Stomach (tissue), 9 donors: ENCODE data around the gene SOX6. TPM values are rescaled to one million over a fixed set of nuclear protein-coding genes. Genes with fewer than 3 reads are reported as not detected.

Experiments
- DNase-seq, 2 donors: peaks; one replicate each; pipeline versions ENCODE4 v3.0.0 to v3.0.0-alpha.2; 2013 to 2019
- H3K27ac ChIP-seq, 5 donors: fragments of 200-600 bp in 4 of 5; sonication (generic) in 4 of 5; one replicate each; pipeline ENCODE4 v1.5.1; 2013 to 2019; ENCODE audit warnings: mild to moderate bottlenecking in 1 of 5, moderate library complexity in 1 of 5
- H3K27me3 ChIP-seq, 3 donors: fragments of 200-600 bp; sonication (generic); one replicate each; pipeline ENCODE4 v1.5.1; 2017 to 2019; ENCODE audit warnings: mixed run types in 1 of 3
- H3K36me3 ChIP-seq, 4 donors: fragments of 200-600 bp; sonication (generic); 1 replicate in 3 of 4; 2 replicates in 1 of 4; pipeline ENCODE4 v1.5.1; 2016 to 2019
- H3K4me1 ChIP-seq, 4 donors: fragments of 200-600 bp; sonication (generic); one replicate each; pipeline ENCODE4 v1.5.1; 2016 to 2019
- H3K4me3 ChIP-seq, 4 donors: fragments of 200-600 bp; sonication (generic) in 3 of 4; one replicate each; pipeline ENCODE4 v1.5.1; 2016 to 2019; ENCODE audit warnings: mild to moderate bottlenecking in 1 of 4
- H3K9me3 ChIP-seq, 4 donors: fragments of 200-600 bp; sonication (generic); one replicate each; pipeline ENCODE4 v1.5.1; 2016 to 2019
- CTCF ChIP-seq, 7 experiments: fragments of 450-650 bp in 4 of 7; fragments of 200-600 bp in 3 of 7; sonication (generic) in 3 of 7; IDR thresholded peaks; one replicate each; pipeline ENCODE4 v1.5.1; 2016 to 2019; ENCODE audit warnings: antibody characterized with exemption in 7 of 7, control low read depth in 2 of 7, mild to moderate bottlenecking in 1 of 7
- EP300 ChIP-seq: sonication (generic); formaldehyde crosslinking; IDR thresholded peaks from one replicate; pipeline ENCODE4 v1.6.1; 2017; ENCODE audit warnings: antibody characterized with exemption
- POLR2A ChIP-seq, 4 donors: fragments of 450-650 bp; IDR thresholded peaks; one replicate each; pipeline ENCODE4 v1.6.1; 2016; ENCODE audit warnings: antibody characterized with exemption in 4 of 4, control low read depth in 2 of 4, mild to moderate bottlenecking in 1 of 4, moderate library complexity in 1 of 4
- POLR2AphosphoS5 ChIP-seq, 3 donors: sonication (generic); formaldehyde crosslinking; IDR thresholded peaks; one replicate each; pipeline ENCODE4 v1.6.1; 2016; ENCODE audit warnings: antibody characterized with exemption in 3 of 3
- WGBS, 5 donors: extraction: QIAGEN DNeasy Blood & Tissue Kit in 3 of 5; methylation state at CpG; one replicate each; pipeline versions ENCODE4 v1.1.5 to v1.1.7; 2013 to 2018; 5-methylcytosine and 5-hydroxymethylcytosine counted together
- intact Hi-C: fragments of 100-400 bp; cut with DNase I; formaldehyde crosslinking; loops from one replicate; pipeline ENCODE4 v1.15.1; 2023; ENCODE audit warnings: low total_unique reads
- polyA plus RNA-seq, 3 donors: library from polyadenylated mRNA; stranded (reverse); fragments of 200-250 nt; gene quantifications; one replicate each; pipeline ENCODE4 v1.2.3, GENCODE V29; 2013
- total RNA-seq, 5 donors: library from RNA; depleted of rRNA; stranded (reverse); fragments of >200 nt; gene quantifications; one replicate each; pipeline versions ENCODE4 v1.1.0 to v1.2.3, GENCODE V29; 2014 to 2016
- donor health status: healthy with polysubstance abuse.
- donor health status: Bipolar disorder and iron deficiency.
- donor health status: healthy.

The SOX6 gene
- total and polyA plus RNA-seq, 8 donors: 1.2 to 13.6 (median 4.5) TPM

- intact Hi-C loops: no loop called here
- Histone ChIP-seq H3K4me1 (peaks cover 0 to 14% (median 9%) of the 10 kb centered on the region in 4 donors), H3K27me3 (no peaks in the 10 kb centered on the region), H3K4me3 (no peak overlapping the region), H3K36me3 (no peaks in the 10 kb centered on the region), H3K9me3 (no peaks in the 10 kb centered on the region), H3K27ac (peak overlapping the region in 3 of 5 donors; percentile 11 to 72 (median 59))
- TF ChIP-seq CTCF (IDR thresholded peaks at IDR 0.05) (no peak), POLR2AphosphoS5 (IDR thresholded peaks at IDR 0.05) (peak in 2 of 3 donors; percentile 25 to 56)
- DNase-seq: peak; percentile 33 to 87
- 34 to 61% (median 42%) methylated on average over 4 of the region's 4 CpGs for WGBS, 5 donors
Observed at GRCh38 chr11:16154715-16155396, 201.5 kb downstream of the SOX6 start.

GRCh38 chr11:16153951-16154350, 202.4 kb downstream of the SOX6 start:
- Histone ChIP-seq H3K4me1 (peaks cover under 1 to 22% (median 13%) of the 10 kb centered on the region in 4 donors), H3K27me3 (no peaks in the 10 kb centered on the region), H3K36me3 (no peaks in the 10 kb centered on the region), H3K27ac (peak overlapping the region in 2 of 5 donors; percentile 59 to 72), H3K4me3 (no peak overlapping the region), H3K9me3 (no peaks in the 10 kb centered on the region)
- intact Hi-C loops: no loop called here
- no peak for DNase-seq
- WGBS, 5 donors: 27 to 58% (median 41%) methylated on average over 2 of the region's 2 CpGs
- TF ChIP-seq POLR2A (IDR thresholded peaks at IDR 0.05) (no peak), CTCF (IDR thresholded peaks at IDR 0.05) (no peak), EP300 (no peak), POLR2AphosphoS5 (IDR thresholded peaks at IDR 0.05) (no peak)

DNA sequence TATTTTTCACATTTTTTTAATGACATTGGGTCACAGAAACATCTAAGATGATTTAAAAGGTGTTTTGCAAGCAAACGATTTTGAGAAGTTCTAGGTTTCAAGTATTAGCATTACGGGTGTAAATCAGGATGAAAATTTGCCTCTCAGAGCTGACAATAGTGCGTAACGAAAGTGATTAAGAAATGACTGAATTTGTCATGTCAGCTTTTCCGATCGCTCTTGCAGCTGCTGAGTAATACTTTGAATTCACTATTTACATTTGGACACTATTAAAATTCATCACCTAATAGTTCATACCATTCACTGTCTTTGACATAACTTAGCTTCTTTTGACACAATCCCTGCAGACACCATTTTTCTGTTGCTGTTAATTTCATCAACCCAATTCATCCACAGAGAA, 205.2 kb downstream of the SOX6 start:
- Histone ChIP-seq H3K4me3 (no peak overlapping the region), H3K27ac (no peak overlapping the region), H3K27me3 (no peaks in the 10 kb centered on the region), H3K4me1 (peaks cover 4 to 31% (median 19%) of the 10 kb centered on the region in 4 donors), H3K9me3 (no peaks in the 10 kb centered on the region), H3K36me3 (no peaks in the 10 kb centered on the region)
- intact Hi-C loops: no loop called here
- 77 to 95% (median 91%) methylated on average over 6 of the region's 6 CpGs for WGBS, 5 donors
- DNase-seq: no peak
- TF ChIP-seq EP300 (no peak), POLR2AphosphoS5 (IDR thresholded peaks at IDR 0.05) (no peak), POLR2A (IDR thresholded peaks at IDR 0.05) (no peak), CTCF (IDR thresholded peaks at IDR 0.05) (no peak)

- no peak overlapping the region for H3K4me3 ChIP-seq
- H3K4me1 ChIP-seq: peaks cover 0 to 26% (median 16%) of the 10 kb centered on the region in 4 donors
- H3K9me3 ChIP-seq: no peaks in the 10 kb centered on the region
- H3K36me3 ChIP-seq: no peaks in the 10 kb centered on the region
- no peak overlapping the region for H3K27ac ChIP-seq
- no peak for DNase-seq
- intact Hi-C loops: no loop called here
- no peaks in the 10 kb centered on the region for H3K27me3 ChIP-seq
- TF ChIP-seq POLR2A (IDR thresholded peaks at IDR 0.05) (no peak), EP300 (no peak), POLR2AphosphoS5 (IDR thresholded peaks at IDR 0.05) (no peak), CTCF (IDR thresholded peaks at IDR 0.05) (no peak)
- 59 to 75% (median 64%) methylated on average over 1 of the region's 1 CpG for WGBS, 5 donors
Observed at GRCh38 chr11:16149476-16149875, 206.9 kb downstream of the SOX6 start.
